HepG2 (cell line): ENCODE data around the gene SCRT2. TPM values are rescaled to one million over a fixed set of nuclear protein-coding genes. Genes with fewer than 3 reads are reported as not detected.

Experiments
- AGO2 ChIP-seq: fragments of 200-400 bp; formaldehyde crosslinking; optimal IDR thresholded peaks from 2 replicates; pipeline ENCODE3; 2017; ENCODE audit warnings: mild to moderate bottlenecking, low read depth, low read length, moderate library complexity
- KDM3A ChIP-seq: IDR thresholded peaks from 2 replicates; pipeline ENCODE4 v1.6.1; 2018; ENCODE audit warnings: low read depth, missing compliant biosample characterization
- MAFF ChIP-seq: IDR thresholded peaks from 2 replicates; pipeline ENCODE4 v1.6.1; 2011; ENCODE audit warnings: low read depth, low read length, improper control_type of control experiment
- MZF1 ChIP-seq: sonication (generic); formaldehyde crosslinking; IDR thresholded peaks from 2 replicates; pipeline ENCODE4 v1.8.1; 2023; ENCODE audit warnings: mild to moderate bottlenecking, missing genetic modification reagents, borderline replicate concordance
- NFATC3 ChIP-seq: sonication (generic); formaldehyde crosslinking; IDR thresholded peaks from 2 replicates; pipeline ENCODE4 v1.5.1; 2020; ENCODE audit warnings: mild to moderate bottlenecking, missing genetic modification reagents
- NR3C1 ChIP-seq: sonication (generic); formaldehyde crosslinking; IDR thresholded peaks from 2 replicates; pipeline ENCODE4 v1.4.0; 2020; ENCODE audit warnings: missing genetic modification reagents
- RBAK ChIP-seq: sonication (generic); formaldehyde crosslinking; IDR thresholded peaks from 2 replicates; pipeline ENCODE4 v1.5.1; 2020; ENCODE audit warnings: mild to moderate bottlenecking, missing genetic modification reagents
- RCOR2 ChIP-seq: IDR thresholded peaks from 2 replicates; pipeline ENCODE4 v1.6.1; 2016; ENCODE audit warnings: missing biosample characterization, missing genetic modification reagents
- REST ChIP-seq, 2 experiments: IDR thresholded peaks; 2 replicates each; pipeline ENCODE4 v1.6.1; 2011 to 2012; ENCODE audit warnings: low read length in 2 of 2, borderline replicate concordance in 1 of 2, low read depth in 1 of 2, mild to moderate bottlenecking in 1 of 2, moderate library complexity in 1 of 2
- RFX3 ChIP-seq: IDR thresholded peaks from 2 replicates; pipeline ENCODE4 v1.6.1; 2016; ENCODE audit warnings: missing biosample characterization, missing genetic modification reagents
- RNF219 ChIP-seq: sonication (generic); formaldehyde crosslinking; IDR thresholded peaks from 2 replicates; pipeline ENCODE4 v1.5.0; 2020; ENCODE audit warnings: mild to moderate bottlenecking, missing genetic modification reagents
- TRAFD1 ChIP-seq: sonication (generic); formaldehyde crosslinking; IDR thresholded peaks from 2 replicates; pipeline ENCODE4 v1.5.1; 2020; ENCODE audit warnings: missing genetic modification reagents, mild to moderate bottlenecking, borderline replicate concordance
- YY1 ChIP-seq: IDR thresholded peaks from 2 replicates; pipeline ENCODE4 v1.6.1; 2011; ENCODE audit warnings: low read length, low read depth, moderate library complexity, mild to moderate bottlenecking; ENCODE audit not compliant: insufficient read depth, insufficient replicate concordance
- ZFYVE20 ChIP-seq: sonication (generic); formaldehyde crosslinking; IDR thresholded peaks from 2 replicates; pipeline ENCODE4 v1.8.0; 2023; ENCODE audit warnings: low read depth, mild to moderate bottlenecking, moderate library complexity, missing genetic modification reagents, borderline replicate concordance
- ZKSCAN8 ChIP-seq: IDR thresholded peaks from 2 replicates; pipeline ENCODE4 v1.6.1; 2016; ENCODE audit warnings: borderline replicate concordance, missing genetic modification reagents, missing compliant biosample characterization
- ZNF138 ChIP-seq: sonication (generic); formaldehyde crosslinking; IDR thresholded peaks from 2 replicates; pipeline ENCODE4 v1.5.0; 2020; ENCODE audit warnings: mild to moderate bottlenecking, low read depth, missing genetic modification reagents
- ZNF382 ChIP-seq: sonication (generic); formaldehyde crosslinking; IDR thresholded peaks from 2 replicates; pipeline ENCODE4 v1.5.0; 2020; ENCODE audit warnings: missing genetic modification reagents, mild to moderate bottlenecking, borderline replicate concordance
- ZNF530 ChIP-seq: sonication (generic); formaldehyde crosslinking; IDR thresholded peaks from 2 replicates; pipeline ENCODE4 v1.5.0; 2020; ENCODE audit warnings: low read depth, mild to moderate bottlenecking, missing genetic modification reagents
- ZSCAN21 ChIP-seq: sonication (generic); formaldehyde crosslinking; IDR thresholded peaks from 2 replicates; pipeline ENCODE4 v1.8.0; 2022; ENCODE audit warnings: mild to moderate bottlenecking, missing genetic modification reagents, moderate library complexity, borderline replicate concordance
- polyA plus RNA-seq, 8 experiments: library from polyadenylated mRNA; depleted of rRNA in 3 of 8; stranded (reverse) in 7 of 8; unstranded in 1 of 8; fragments of >200 nt; fragmentation: Illumina TruSeq in 4 of 8; extraction: Trizol in 4 of 8; gene quantifications; 2 replicates each; pipeline versions ENCODE4 v1.2.1 to v1.2.3, GENCODE V29; 2011 to 2016; ENCODE audit warnings: low read depth in 4 of 8, missing spikeins in 1 of 8, mixed read lengths in 1 of 8; ENCODE audit not compliant: insufficient read depth in 1 of 8
- total RNA-seq, 5 experiments: library from RNA; depleted of rRNA; stranded (reverse); fragments of >200 nt; fragmentation: Illumina TruSeq; extraction: Trizol; gene quantifications; 2 replicates each; pipeline ENCODE4 v1.2.3, GENCODE V29; 2016; ENCODE audit warnings: low read depth in 1 of 5
- TF ChIP-seq, protein P1 (sequence below): IDR thresholded peaks from 2 replicates; pipeline ENCODE4 v1.6.1; 2018; ENCODE audit warnings: missing genetic modification reagents

Gene SCRT2
- total and polyA plus RNA-seq, 2 of the 13 experiments (the other 11 are each of a cell fraction or from before 2014, with no cell fraction given), result not detected

DNA sequence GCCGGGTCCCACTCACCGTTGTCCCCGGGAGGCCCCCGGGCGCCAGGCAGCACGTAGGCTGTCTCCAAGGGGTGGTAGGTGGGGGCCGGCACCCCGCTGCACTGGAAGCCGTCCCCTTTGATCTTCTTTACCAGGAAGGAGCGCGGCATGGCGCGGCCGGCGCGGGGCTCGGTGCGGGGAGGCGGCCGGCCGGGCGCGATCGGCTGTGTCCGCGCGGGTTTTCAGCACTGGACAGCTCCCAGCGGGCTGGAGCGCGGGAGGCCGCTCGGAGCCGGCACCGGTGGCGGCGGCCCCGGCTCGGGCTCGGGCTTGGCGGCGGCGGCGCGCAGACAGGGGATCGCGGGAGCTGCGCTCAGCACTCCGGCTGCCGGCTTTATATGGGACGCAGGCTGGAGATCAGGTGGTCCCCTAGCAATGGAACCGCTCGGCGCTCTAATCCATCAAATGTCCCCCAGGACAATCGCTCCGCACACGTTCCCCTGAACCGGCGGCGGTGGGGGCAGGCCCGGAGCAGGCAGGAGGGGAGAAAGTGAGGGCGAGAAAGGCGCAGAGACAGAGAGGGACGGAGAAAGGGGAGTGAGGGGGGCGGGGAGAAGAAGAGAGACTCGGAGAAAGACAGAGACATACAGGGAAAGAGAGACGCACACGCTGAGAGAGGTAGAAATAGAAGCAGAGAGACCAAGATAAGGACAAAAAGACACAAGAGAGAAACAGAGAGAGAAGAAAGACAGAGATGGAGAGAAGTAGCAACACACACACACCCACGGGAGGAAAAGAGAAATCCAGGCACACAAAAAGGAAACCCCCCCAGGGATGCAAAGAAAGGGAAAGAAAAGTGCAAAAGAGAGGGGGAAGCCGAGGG lies at the start of gene SCRT2 (continued):
- TF ChIP-seq RNF219 (CRISPR knock-in tag) (no peak; the same call in 1 of the 2 replicates), AGO2 (no peak), ZFYVE20 (CRISPR knock-in tag) (peak; percentile 97), ZNF382 (CRISPR knock-in tag) (no peak), TRAFD1 (CRISPR knock-in tag) (no peak), ZNF138 (CRISPR knock-in tag) (peak; percentile 99), NR3C1 (CRISPR knock-in tag) (no peak), ZNF530 (CRISPR knock-in tag) (0 out of 2 replicates have a peak, but pooled peaks have one; percentile 20), RCOR2 (CRISPR knock-in tag) (no peak), NFATC3 (CRISPR knock-in tag) (no peak), KDM3A (CRISPR knock-in tag) (0 out of 2 replicates have a peak, but pooled peaks have one; percentile 19), ZSCAN21 (CRISPR knock-in tag) (peak; percentile 99), RFX3 (CRISPR knock-in tag) (no peak), ZKSCAN8 (CRISPR knock-in tag) (0 out of 2 replicates have a peak, but pooled peaks have one; percentile 39), YY1 (peak; percentile 82), MZF1 (CRISPR knock-in tag) (no peak), MAFF (no peak), RBAK (CRISPR knock-in tag) (no peak), REST (IDR thresholded peaks at IDR 0.05; ENCODE audit: borderline replicate concordance in 1 of 2, low read depth in 1 of 2, low read length in 2 of 2) (peak; percentile 91 to 96)
- TF ChIP-seq, protein P1, sequence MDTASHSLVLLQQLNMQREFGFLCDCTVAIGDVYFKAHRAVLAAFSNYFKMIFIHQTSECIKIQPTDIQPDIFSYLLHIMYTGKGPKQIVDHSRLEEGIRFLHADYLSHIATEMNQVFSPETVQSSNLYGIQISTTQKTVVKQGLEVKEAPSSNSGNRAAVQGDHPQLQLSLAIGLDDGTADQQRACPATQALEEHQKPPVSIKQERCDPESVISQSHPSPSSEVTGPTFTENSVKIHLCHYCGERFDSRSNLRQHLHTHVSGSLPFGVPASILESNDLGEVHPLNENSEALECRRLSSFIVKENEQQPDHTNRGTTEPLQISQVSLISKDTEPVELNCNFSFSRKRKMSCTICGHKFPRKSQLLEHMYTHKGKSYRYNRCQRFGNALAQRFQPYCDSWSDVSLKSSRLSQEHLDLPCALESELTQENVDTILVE (CRISPR knock-in tag), result peak; percentile 98; the same call in 1 of the 2 replicates
